Activated CD8-positive, alpha-beta memory T cell treated with anti-CD3 and anti-CD28 coated beads, Interleukin-2, amount 50 U/mL, for 4 hours (primary cell): Measurements from ENCODE around the gene ME1.
"Not testable (repeated sequence)": the region's sequence is repeated elsewhere in the genome, so short reads cannot be mapped to it uniquely, and the experiment has no call there.

Experiments used
- DNase-seq: peaks from one replicate; pipeline ENCODE4 v3.0.0-alpha.2; 2020

Gene ME1

GRCh38 chr6:83431545-83432155, 799 bp upstream of the ME1 start:
- DNase-seq: no peak

- DNase-seq: no peak
Observed at GRCh38 chr6:83429857-83430610, 817 bp downstream of the ME1 start.

GRCh38 chr6:83429269-83429668, 1.6 kb downstream of the ME1 start:
- no peak for DNase-seq

GRCh38 chr6:83424392-83425018, 6.3 kb downstream of the ME1 start:
- no peak for DNase-seq

GRCh38 chr6:83417880-83418663, 12.8 kb downstream of the ME1 start:
- DNase-seq: no peak

- DNase-seq: no peak
Observed at GRCh38 chr6:83413068-83413467, 17.8 kb downstream of the ME1 start.

DNA sequence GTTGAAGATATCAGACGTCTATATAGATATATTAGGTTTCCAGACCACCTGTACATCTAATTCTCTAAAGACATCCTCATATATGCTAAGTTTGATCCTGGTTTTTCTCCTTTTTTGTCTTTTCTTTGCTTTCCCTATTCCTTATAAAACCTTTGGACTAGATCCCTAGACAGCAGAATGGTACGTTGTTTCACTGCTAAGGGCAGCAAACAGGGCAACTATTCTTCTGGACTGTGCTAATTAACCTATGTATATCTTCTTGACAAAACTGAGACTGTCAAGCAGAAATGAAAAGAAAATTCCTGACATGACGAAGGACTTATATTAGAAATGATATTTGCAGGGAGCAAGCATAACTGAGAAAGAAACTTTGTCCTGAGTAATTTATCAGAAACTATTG, 19.1 kb downstream of the ME1 start:
- DNase-seq: no peak

- DNase-seq: no peak
Observed at GRCh38 chr6:83403191-83403590, 27.7 kb downstream of the ME1 start.

GRCh38 chr6:83389606-83390005, 41.2 kb downstream of the ME1 start:
- no peak for DNase-seq

DNA sequence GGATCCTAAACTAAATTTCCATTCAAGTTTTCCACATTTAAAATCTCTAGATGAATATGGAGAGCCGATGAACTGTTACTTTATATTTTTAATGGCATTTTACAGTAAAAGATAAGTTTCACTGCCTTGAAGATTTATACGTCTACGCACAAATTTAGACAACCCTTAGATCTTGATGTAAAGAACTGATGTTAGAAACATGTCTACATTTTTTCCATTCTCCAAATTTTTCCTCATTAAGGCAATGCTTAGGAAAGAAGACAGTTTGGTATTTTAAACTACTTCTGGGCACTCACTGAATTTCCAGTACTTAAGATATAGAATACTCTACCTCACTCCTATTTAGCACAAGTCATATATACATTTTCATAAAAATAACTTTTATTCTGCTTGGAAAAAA, 45.4 kb downstream of the ME1 start:
- no peak for DNase-seq

DNA sequence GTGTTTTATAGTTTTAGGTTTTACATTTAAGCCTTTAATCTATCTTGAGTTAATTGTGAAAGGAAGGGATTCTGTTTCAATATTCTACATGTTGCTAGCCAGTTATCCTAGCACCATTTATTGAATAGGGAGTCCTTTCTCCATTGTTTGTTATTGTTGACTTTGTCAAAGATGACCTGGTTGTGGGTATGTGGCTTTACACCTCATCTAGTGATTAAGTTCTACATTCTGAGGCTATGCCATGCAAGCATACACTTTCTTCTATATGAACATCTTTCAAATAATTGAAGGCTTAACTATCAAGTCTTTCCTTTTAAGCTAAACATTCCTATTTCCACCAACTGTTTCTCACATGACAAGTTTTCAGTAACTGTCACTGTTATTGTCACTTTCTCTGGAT, 46.1 kb downstream of the ME1 start:
- DNase-seq: no peak

GRCh38 chr6:83381949-83382348, 48.9 kb downstream of the ME1 start:
- DNase-seq: no peak

DNA sequence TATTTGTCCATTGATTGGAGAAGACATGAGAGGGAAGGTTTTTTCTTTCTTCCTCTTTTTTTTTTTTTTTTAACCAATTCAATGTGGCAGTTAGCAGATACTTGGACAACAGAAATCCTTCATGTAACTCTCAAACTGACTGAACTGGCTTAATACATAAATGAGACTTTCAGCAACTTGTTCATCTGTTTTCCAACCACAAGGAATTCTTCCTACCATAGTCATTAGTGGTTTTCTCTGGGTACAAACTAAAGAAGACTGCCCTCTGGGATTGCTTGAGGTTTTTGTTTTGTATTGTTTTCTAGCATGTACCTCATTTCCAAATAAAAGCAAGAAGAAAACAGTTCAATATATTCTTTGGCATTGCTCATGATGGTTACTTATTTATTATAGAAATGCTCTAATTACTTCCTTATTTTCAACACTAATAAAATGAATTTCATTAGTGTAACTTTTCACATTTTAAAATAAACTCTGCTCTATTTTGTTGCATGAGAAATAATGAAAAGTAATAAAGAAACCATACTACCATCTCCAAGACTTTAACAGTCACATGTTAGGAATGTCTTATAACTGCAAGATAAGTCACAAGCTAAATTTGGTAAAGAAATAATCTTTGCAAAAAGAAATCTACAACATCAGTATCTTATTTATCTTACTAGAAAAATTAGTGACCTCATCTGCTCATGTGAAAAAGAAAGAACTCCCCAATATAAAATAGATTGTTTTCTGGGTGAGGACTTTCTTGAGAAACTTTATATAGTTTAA, 52.0 kb downstream of the ME1 start:
- DNase-seq: no peak

- no peak for DNase-seq
Observed at GRCh38 chr6:83371423-83371822, 59.4 kb downstream of the ME1 start.

DNA sequence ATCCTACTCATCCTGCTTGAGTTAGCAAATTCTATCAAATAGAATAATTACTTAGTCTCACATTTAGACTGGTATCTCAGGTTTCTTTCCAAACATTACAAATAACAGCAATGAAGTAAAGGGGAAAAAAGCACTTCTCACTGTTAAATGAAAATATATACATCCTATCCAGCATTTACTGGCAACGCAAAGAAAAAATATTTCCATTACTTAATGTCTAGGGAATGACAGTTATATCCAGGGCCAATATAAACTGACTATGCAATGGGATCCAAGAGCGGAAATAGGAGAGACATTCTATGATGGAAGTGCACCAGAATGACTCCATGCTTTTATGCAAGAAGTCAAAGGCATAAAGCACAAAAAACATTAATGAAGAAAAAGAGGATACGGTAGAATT, 60.3 kb downstream of the ME1 start:
- DNase-seq: no peak

DNA sequence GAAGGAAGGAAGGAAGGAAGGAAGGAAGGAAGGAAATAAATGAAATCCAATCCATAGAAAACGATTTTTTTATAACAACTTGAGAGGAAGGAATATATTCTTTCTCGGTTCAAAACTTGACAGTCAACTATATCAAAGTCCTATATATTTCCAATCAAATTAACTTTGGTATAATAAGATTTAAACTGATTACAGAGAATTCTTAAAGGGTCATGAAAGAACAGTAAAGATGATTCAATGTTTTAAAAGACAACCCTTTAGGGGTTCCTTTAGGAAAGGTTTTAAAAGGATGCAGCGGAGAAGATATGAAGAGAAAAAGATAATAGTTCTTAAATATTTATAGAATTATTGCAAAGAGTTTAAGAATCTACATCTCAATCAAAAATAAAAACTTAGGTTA, 61.2 kb downstream of the ME1 start:
- DNase-seq: no peak

- DNase-seq: no peak
Observed at GRCh38 chr6:83368577-83368976, 62.3 kb downstream of the ME1 start.

GRCh38 chr6:83367104-83367503, 63.7 kb downstream of the ME1 start:
- no peak for DNase-seq

DNA sequence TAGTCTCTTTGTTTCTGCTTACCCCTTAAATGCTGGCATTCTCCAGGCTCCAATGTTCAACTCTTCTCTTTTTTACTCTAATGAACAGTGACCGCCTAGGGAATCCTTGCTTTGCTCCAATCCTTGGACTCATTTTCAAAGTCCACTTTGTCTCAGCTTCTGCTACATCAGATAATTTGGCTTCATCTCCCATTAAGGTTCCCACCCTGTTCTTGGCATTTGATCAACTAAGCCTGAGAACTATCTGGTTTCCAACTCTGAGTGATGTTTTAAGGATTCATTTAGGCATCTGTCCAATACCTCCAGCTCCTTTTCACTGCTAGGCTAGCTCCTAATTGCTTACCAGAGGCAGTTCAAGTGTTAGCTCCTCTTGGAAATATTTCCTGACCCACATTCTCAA, 64.9 kb downstream of the ME1 start:
- no peak for DNase-seq

DNA sequence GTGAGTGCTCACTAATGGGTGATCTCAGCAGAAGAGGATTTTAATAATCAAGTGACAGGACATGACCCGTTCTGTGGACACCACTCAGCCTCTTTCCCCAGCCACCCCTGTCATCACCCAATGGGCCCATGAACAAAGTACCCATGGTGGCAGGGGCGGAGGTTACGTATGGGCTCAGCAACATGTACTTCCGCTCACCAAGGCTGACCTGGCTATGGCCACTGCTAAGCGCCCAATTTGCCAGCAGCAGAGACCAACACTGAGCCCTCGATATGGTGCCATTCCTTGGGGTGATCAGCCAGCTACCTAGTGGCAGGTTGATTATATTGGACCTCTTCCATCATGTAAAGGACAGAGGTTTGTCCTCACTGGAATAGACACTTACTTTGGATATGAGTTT, 68.5 kb downstream of the ME1 start:
- not testable (repeated sequence) for DNase-seq

DNA sequence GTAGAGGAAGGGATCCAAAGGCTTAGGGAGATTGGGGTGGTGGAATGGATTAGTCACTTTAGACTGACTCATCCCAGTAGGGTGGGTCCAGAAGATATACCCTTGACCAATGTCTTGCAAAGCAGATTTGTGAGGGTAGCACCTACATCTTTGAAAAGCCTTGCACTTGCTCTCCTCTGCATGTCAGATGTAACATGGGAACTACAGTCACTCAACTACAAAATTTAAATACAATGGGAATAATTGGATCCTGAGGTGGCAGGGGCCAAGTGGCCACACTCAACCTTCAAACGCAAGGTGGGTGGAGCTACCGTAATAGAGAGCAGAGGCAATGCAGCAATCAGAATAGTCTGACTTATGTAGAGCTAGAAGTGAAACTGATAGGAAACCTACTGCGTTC, 71.2 kb downstream of the ME1 start:
- no peak for DNase-seq

DNA sequence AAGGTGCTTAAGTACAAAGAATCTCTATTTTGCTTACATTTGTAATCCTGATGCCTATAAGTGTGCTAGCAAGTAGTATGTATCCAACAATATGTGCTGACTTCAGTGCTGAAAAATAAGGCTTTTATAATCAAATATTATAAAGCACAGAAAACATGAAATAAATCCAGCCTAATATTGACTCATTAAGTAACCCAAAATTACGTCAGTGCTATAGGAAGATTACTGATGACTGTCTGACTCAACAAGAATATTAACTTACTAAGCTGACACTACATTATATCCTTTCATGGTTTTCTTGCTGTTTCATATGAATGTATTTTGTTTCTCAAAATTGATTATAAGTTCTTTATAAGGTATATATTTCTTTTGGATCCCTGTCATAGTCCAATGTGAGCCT, 76.1 kb downstream of the ME1 start:
- DNase-seq: no peak
